ENCODE results near the gene DAB2IP. TPM values are rescaled to one million over a fixed set of nuclear protein-coding genes. Genes with fewer than 3 reads are reported as not detected.

The DAB2IP gene
- total RNA-seq, 2 donors from 2014 or later, result 70.7 to 71.0 TPM

DNA sequence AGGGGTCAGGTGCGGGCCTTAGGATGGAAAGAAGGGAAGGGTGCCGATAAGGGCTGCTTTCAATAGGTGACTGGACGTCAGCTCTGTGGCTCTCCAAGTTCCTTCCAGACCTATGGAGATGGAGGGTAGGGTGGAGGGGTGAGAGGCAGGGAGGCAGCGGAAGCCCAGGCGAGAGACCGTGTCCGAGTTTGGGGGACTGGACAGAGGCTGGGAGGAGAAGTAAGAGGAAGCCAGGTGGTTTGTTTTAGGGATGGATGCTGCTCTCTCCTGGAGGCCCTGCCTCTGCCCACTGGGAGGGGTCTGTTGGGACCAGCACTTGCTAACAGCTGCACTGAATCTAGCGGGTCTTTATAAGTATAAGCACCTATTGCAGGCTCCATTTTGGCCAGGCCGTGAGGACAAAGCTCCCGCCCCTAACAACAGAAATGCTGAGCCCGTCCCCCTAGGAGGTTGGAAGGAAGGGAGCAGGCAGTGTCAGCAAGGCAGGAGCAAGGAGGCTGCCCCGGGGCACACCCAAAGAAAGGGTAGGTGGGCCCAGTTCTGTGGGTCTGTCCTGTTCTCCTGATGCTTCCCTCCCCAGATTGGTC is 167.5 kb downstream of the DAB2IP start:
- H3K27ac Mint-ChIP-seq, result no peak overlapping the region
- no peak for DNase-seq
- H3K9me3 ChIP-seq (ENCODE audit: control insufficient read depth, low read length), result no peaks in the 10 kb centered on the region
- H3K36me3 Mint-ChIP-seq (ENCODE audit: low read depth), result no peaks in the 10 kb centered on the region
- no peaks in the 10 kb centered on the region for H3K9me3 Mint-ChIP-seq
- H3K27me3 ChIP-seq (ENCODE audit: control insufficient read depth, insufficient read depth, low read length, poor library complexity, severe bottlenecking), result peaks cover 85% of the 10 kb centered on the region
- H3K4me3 Mint-ChIP-seq, result no peak overlapping the region
- peak overlapping the region; percentile 78 for H3K27ac ChIP-seq (ENCODE audit: low read depth, low read length)
- no peak overlapping the region for H3K9ac ChIP-seq (ENCODE audit: extremely low read depth, low read length, poor library complexity, severe bottlenecking)
- peaks cover 3% of the 10 kb centered on the region for H3K4me1 ChIP-seq (ENCODE audit: control insufficient read depth, insufficient read depth, low read length)
- no peak overlapping the region for H3K4me3 ChIP-seq (ENCODE audit: low read length)
- WGBS, 2 experiments (ENCODE audit: insufficient coverage in 1 of 2, insufficient read length in 1 of 2), result 83 to 87% methylated on average over 7 to 12 of the region's 12 CpGs
- H3K36me3 ChIP-seq (ENCODE audit: control insufficient read depth, insufficient read depth, low read length), result no peaks in the 10 kb centered on the region
- TF ChIP-seq, protein P1, sequence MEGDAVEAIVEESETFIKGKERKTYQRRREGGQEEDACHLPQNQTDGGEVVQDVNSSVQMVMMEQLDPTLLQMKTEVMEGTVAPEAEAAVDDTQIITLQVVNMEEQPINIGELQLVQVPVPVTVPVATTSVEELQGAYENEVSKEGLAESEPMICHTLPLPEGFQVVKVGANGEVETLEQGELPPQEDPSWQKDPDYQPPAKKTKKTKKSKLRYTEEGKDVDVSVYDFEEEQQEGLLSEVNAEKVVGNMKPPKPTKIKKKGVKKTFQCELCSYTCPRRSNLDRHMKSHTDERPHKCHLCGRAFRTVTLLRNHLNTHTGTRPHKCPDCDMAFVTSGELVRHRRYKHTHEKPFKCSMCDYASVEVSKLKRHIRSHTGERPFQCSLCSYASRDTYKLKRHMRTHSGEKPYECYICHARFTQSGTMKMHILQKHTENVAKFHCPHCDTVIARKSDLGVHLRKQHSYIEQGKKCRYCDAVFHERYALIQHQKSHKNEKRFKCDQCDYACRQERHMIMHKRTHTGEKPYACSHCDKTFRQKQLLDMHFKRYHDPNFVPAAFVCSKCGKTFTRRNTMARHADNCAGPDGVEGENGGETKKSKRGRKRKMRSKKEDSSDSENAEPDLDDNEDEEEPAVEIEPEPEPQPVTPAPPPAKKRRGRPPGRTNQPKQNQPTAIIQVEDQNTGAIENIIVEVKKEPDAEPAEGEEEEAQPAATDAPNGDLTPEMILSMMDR (conservative IDR thresholded peaks at IDR 0.05), result no peak
- peaks cover 68% of the 10 kb centered on the region for H3K27me3 Mint-ChIP-seq (ENCODE audit: insufficient read depth)
- H3K4me1 Mint-ChIP-seq, result peaks cover 21% of the 10 kb centered on the region

DNA sequence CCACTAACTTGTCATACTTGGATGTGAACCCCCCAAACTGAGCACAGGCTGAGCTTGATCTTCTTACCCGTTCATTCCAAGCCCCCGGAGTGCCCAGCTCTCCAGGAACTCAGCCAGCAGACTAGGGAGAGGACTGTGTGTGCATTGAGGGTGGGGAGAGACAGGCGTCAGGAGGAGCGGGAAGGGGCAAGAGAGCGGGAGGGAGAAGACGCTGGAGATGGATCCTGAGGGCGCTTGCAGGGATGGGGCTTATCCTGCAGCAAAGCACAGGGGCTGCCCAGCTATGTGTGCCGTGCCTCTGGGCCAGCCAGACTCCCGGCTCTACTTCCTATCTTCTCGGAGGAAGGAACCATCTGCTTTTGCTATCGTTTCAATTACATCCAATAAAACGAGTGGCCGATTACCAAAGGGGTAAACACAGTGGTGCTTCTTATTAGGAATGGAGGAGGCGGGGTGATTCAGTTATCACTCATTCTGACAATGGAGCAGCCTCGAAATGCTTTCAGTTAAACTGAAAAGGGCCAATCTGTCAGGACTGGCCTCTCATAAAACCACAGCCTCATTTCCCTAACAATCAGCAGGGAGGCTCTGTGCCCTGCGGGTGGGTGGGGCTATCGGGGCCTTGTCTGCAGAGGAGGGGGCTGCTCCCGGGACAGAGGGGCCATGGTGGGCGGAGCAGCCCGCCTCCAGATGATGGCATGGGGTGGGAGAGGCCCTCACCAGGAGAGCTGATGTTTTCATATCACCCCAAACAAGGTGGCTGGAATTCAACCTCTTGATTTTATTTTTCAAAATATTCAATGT is 168.2 kb downstream of the DAB2IP start:
- no peak overlapping the region for H3K4me3 ChIP-seq (ENCODE audit: low read length)
- H3K9me3 ChIP-seq (ENCODE audit: control insufficient read depth, low read length), result no peaks in the 10 kb centered on the region
- Mint-ChIP-seq H3K4me1 (peaks cover 21% of the 10 kb centered on the region), H3K9me3 (no peaks in the 10 kb centered on the region), H3K27me3 (ENCODE audit: insufficient read depth) (peaks cover 64% of the 10 kb centered on the region), H3K27ac (no peak overlapping the region), H3K4me3 (no peak overlapping the region), H3K36me3 (ENCODE audit: low read depth) (no peaks in the 10 kb centered on the region)
- H3K27me3 ChIP-seq (ENCODE audit: control insufficient read depth, insufficient read depth, low read length, poor library complexity, severe bottlenecking), result peaks cover 78% of the 10 kb centered on the region
- H3K27ac ChIP-seq (ENCODE audit: low read depth, low read length), result peak overlapping the region; percentile 78
- H3K4me1 ChIP-seq (ENCODE audit: control insufficient read depth, insufficient read depth, low read length), result peaks cover 3% of the 10 kb centered on the region
- WGBS, 2 experiments (ENCODE audit: insufficient coverage in 1 of 2, insufficient read length in 1 of 2), result 43 to 48% methylated on average over 8 to 20 of the region's 20 CpGs
- H3K36me3 ChIP-seq (ENCODE audit: control insufficient read depth, insufficient read depth, low read length), result no peaks in the 10 kb centered on the region
- peak; percentile 79 for DNase-seq
- TF ChIP-seq, protein P1 (conservative IDR thresholded peaks at IDR 0.05), result no peak
- no peak overlapping the region for H3K9ac ChIP-seq (ENCODE audit: extremely low read depth, low read length, poor library complexity, severe bottlenecking)

DNA sequence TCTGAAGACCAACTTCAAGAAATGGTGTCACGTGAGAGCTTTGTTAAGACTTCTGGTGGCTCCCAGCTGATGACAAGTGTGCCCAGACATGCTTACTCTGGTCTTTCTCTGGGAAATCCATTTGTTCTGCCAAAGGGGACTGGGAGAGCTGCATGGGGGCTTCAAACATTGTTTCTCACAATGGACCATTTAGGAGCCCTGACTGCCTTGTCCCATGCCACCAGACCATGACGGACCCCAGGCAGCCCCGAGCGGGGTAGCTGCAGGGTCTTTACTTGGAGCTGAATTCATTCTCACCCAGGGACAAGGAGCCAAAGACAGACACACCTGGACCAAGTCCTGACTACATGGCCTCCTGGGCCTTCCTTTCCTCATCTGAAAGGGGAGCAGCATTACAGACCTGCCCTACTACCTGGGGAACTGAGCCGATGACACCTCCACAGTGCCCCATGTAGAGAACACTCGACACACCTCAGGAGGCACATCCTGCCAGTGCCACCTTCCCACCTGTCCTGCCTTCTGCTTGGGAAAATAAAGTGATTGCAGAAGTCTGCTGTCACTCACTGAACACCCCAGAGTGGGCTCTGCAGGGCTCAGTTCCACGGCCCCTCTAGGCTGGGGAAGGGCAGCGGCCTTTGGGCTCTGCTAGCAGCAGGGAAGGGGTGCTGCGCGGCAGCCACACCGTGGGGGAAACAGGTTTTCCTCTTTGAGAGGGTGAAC is 169.0 kb downstream of the DAB2IP start:
- Histone ChIP-seq H3K9ac (ENCODE audit: extremely low read depth, low read length, poor library complexity, severe bottlenecking) (no peak overlapping the region), H3K4me1 (ENCODE audit: control insufficient read depth, insufficient read depth, low read length) (peaks cover 3% of the 10 kb centered on the region), H3K36me3 (ENCODE audit: control insufficient read depth, insufficient read depth, low read length) (no peaks in the 10 kb centered on the region), H3K9me3 (ENCODE audit: control insufficient read depth, low read length) (no peaks in the 10 kb centered on the region), H3K27ac (ENCODE audit: low read depth, low read length) (peak overlapping the region; percentile 58), H3K4me3 (ENCODE audit: low read length) (no peak overlapping the region), H3K27me3 (ENCODE audit: control insufficient read depth, insufficient read depth, low read length, poor library complexity, severe bottlenecking) (peaks cover 70% of the 10 kb centered on the region)
- H3K27ac Mint-ChIP-seq, result no peak overlapping the region
- H3K9me3 Mint-ChIP-seq, result no peaks in the 10 kb centered on the region
- WGBS, 2 experiments (ENCODE audit: insufficient coverage in 1 of 2, insufficient read length in 1 of 2), result 85 to 92% methylated on average over 8 to 11 of the region's 11 CpGs
- TF ChIP-seq, protein P1 (conservative IDR thresholded peaks at IDR 0.05), result no peak
- peak; percentile 67 for DNase-seq
- H3K4me3 Mint-ChIP-seq, result no peak overlapping the region
- H3K4me1 Mint-ChIP-seq, result peaks cover 26% of the 10 kb centered on the region
- H3K27me3 Mint-ChIP-seq (ENCODE audit: insufficient read depth), result peaks cover 57% of the 10 kb centered on the region
- H3K36me3 Mint-ChIP-seq (ENCODE audit: low read depth), result no peaks in the 10 kb centered on the region
